HEK293 (cell line): ENCODE results near the gene GNB1.

Source experiments
- CTCF ChIA-PET: fragments of 350-600 bp; formaldehyde crosslinking; extraction: SDS; loops from one replicate; lab custom pipeline; 2021; ENCODE audit warnings: antibody characterized with exemption; lab: Yijun Ruan, JAX
- POLR2A ChIA-PET: fragments of 300-600 bp; formaldehyde crosslinking; extraction: SDS; loops from one replicate; lab custom pipeline; 2020; ENCODE audit warnings: antibody characterized with exemption, inconsistent platforms; lab: Yijun Ruan, JAX
- H3K27ac ChIP-seq: fragments of 200-500 bp; sonication (Bioruptor generic); 2 replicates; pipeline ENCODE4 v1.5.1; 2014; ENCODE audit warnings: low read depth, low read length, control low read depth, inconsistent platforms; ENCODE audit errors: extremely low read depth
- H3K36me3 ChIP-seq, 2 experiments: fragments of 200-500 bp in 1 of 2; sonication (Bioruptor generic) in 1 of 2; 1 replicate in 1 of 2; 2 replicates in 1 of 2; pipeline ENCODE4 v1.5.1; 2014 to 2017; ENCODE audit warnings: inconsistent platforms in 2 of 2, low read length in 2 of 2; ENCODE audit not compliant: control insufficient read depth in 2 of 2, insufficient read depth in 1 of 2
- H3K4me1 ChIP-seq: fragments of 200-500 bp; sonication (Bioruptor generic); 2 replicates; pipeline ENCODE4 v1.5.1; 2014; ENCODE audit warnings: mild to moderate bottlenecking, low read length, inconsistent platforms; ENCODE audit not compliant: control insufficient read depth, insufficient read depth
- H3K4me3 ChIP-seq: 2 replicates; pipeline ENCODE4 v1.5.1; 2011; ENCODE audit warnings: low read depth, mild to moderate bottlenecking, control low read depth, low read length, moderate library complexity
- H3K9me3 ChIP-seq: fragments of 200-500 bp; sonication (Bioruptor generic); 2 replicates; pipeline ENCODE4 v1.5.1; 2014; ENCODE audit warnings: low read depth, low read length, inconsistent platforms; ENCODE audit not compliant: control insufficient read depth, insufficient read depth
- EGR2 ChIP-seq: fragments of 450-650 bp; formaldehyde crosslinking; IDR thresholded peaks from 2 replicates; pipeline ENCODE4 v1.5.1; 2016; ENCODE audit warnings: low read depth, missing biosample characterization, missing genetic modification characterization
- HIC1 ChIP-seq: fragments of 450-650 bp; formaldehyde crosslinking; IDR thresholded peaks from 2 replicates; pipeline ENCODE4 v1.5.1; 2016; ENCODE audit warnings: missing biosample characterization, missing genetic modification characterization
- KLF16 ChIP-seq: fragments of 450-650 bp; formaldehyde crosslinking; IDR thresholded peaks from 2 replicates; pipeline ENCODE4 v1.5.1; 2017; ENCODE audit warnings: missing biosample characterization, missing genetic modification characterization
- KLF8 ChIP-seq: fragments of 450-650 bp; formaldehyde crosslinking; IDR thresholded peaks from 2 replicates; pipeline ENCODE4 v1.5.1; 2016; ENCODE audit warnings: missing biosample characterization, missing genetic modification characterization
- SP2 ChIP-seq: fragments of 450-650 bp; formaldehyde crosslinking; IDR thresholded peaks from 2 replicates; pipeline ENCODE4 v1.5.1; 2016; ENCODE audit warnings: missing biosample characterization, missing genetic modification characterization
- ZBTB1 ChIP-seq: fragments of 450-650 bp; formaldehyde crosslinking; IDR thresholded peaks from 2 replicates; pipeline ENCODE4 v1.5.1; 2016; ENCODE audit warnings: missing biosample characterization, missing genetic modification characterization
- ZBTB49 ChIP-seq: fragments of 450-650 bp; formaldehyde crosslinking; IDR thresholded peaks from 2 replicates; pipeline ENCODE4 v1.5.1; 2016; ENCODE audit warnings: missing biosample characterization, missing genetic modification characterization, low read depth
- ZNF140 ChIP-seq: fragments of 450-650 bp; formaldehyde crosslinking; IDR thresholded peaks from 2 replicates; pipeline ENCODE4 v1.5.1; 2016; ENCODE audit warnings: missing biosample characterization, missing genetic modification characterization
- ZNF404 ChIP-seq: fragments of 450-650 bp; formaldehyde crosslinking; IDR thresholded peaks from 2 replicates; pipeline ENCODE4 v1.5.1; 2017; ENCODE audit warnings: missing biosample characterization, missing genetic modification characterization
- ZNF488 ChIP-seq: fragments of 450-650 bp; formaldehyde crosslinking; IDR thresholded peaks from 2 replicates; pipeline ENCODE4 v1.5.1; 2016; ENCODE audit warnings: missing biosample characterization, missing genetic modification characterization
- ZNF501 ChIP-seq: fragments of 450-650 bp; formaldehyde crosslinking; IDR thresholded peaks from 2 replicates; pipeline ENCODE4 v1.5.1; 2016; ENCODE audit warnings: missing biosample characterization, missing genetic modification characterization
- ZNF548 ChIP-seq: fragments of 450-650 bp; formaldehyde crosslinking; IDR thresholded peaks from 2 replicates; pipeline ENCODE4 v1.5.1; 2016; ENCODE audit warnings: missing biosample characterization, missing genetic modification characterization
- ZNF560 ChIP-seq: fragments of 450-650 bp; formaldehyde crosslinking; IDR thresholded peaks from 2 replicates; pipeline ENCODE4 v1.5.1; 2017; ENCODE audit warnings: missing biosample characterization, missing genetic modification characterization, borderline replicate concordance
- ZNF600 ChIP-seq: fragments of 450-650 bp; formaldehyde crosslinking; IDR thresholded peaks from 2 replicates; pipeline ENCODE4 v1.5.1; 2016; ENCODE audit warnings: missing biosample characterization, missing genetic modification characterization
- ZNF658 ChIP-seq: fragments of 450-650 bp; formaldehyde crosslinking; IDR thresholded peaks from 2 replicates; pipeline ENCODE4; 2016; ENCODE audit warnings: missing biosample characterization, missing genetic modification characterization
- ZNF837 ChIP-seq: fragments of 450-650 bp; formaldehyde crosslinking; IDR thresholded peaks from 2 replicates; pipeline ENCODE4 v1.5.1; 2016; ENCODE audit warnings: missing biosample characterization, missing genetic modification characterization
- ZNF843 ChIP-seq: fragments of 450-650 bp; formaldehyde crosslinking; IDR thresholded peaks from 2 replicates; pipeline ENCODE4 v1.5.1; 2016; ENCODE audit warnings: missing biosample characterization, missing genetic modification characterization
- ZSCAN23 ChIP-seq: fragments of 450-650 bp; formaldehyde crosslinking; IDR thresholded peaks from 2 replicates; pipeline ENCODE4 v1.5.1; 2016; ENCODE audit warnings: missing biosample characterization, missing genetic modification characterization
- TF ChIP-seq, protein P1 (sequence below): fragments of 450-650 bp; formaldehyde crosslinking; IDR thresholded peaks from 2 replicates; pipeline ENCODE4 v1.5.1; 2016; ENCODE audit warnings: missing biosample characterization, missing genetic modification characterization
- TF ChIP-seq, protein P2 (sequence below): fragments of 450-650 bp; formaldehyde crosslinking; IDR thresholded peaks from 2 replicates; pipeline ENCODE4 v1.5.1; 2016; ENCODE audit warnings: missing biosample characterization, missing genetic modification characterization

GNB1 gene

GRCh38 chr1:1883092-1883873 lies 7.6 kb downstream of the GNB1 start (continued):
- no peak for TF ChIP-seq ZNF548
- TF ChIP-seq, all 188 proteins: peak for 22

DNA sequence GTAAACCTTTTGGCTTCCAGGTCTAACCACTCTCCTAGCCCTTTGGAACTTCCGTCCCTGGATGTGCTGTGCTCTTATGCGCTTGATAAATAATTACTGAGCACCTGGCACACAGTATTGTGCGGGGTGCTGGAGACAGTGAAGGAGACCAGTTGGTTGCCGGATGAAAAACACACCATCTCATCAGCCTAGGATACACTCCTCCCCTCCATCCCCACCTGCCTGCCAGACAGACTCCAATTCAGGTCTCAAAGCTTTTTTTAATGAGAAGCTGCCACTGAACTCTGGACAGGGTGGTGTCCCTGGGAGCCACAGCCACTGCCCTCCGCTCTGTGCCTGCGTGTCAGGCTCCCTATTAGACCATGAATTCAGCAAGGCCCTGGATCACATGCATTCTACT lies 9.2 kb downstream of the GNB1 start:
- peaks cover 9% of the 10 kb centered on the region for H3K4me1 ChIP-seq
- CTCF ChIA-PET = interaction anchor here (0.8 to 3.1 kb wide), 3 partner anchors 10 to 54 kb away, joined by 3 to 10 read pairs (median 4); no protein-coding TSS in a partner anchor
- peaks cover 3 to 19% of the 10 kb centered on the region in 2 experiments; a peak in 2 of 3 replicates for H3K36me3 ChIP-seq
- H3K4me3 ChIP-seq = no peak overlapping the region
- TF ChIP-seq HIC1 (tag by site-specific recombination) (no peak), ZNF658 (tag by site-specific recombination) (no peak), ZBTB49 (tag by site-specific recombination) (no peak), ZNF560 (no peak), ZNF600 (no peak)
- H3K9me3 ChIP-seq = no peaks in the 10 kb centered on the region
- no peak overlapping the region for H3K27ac ChIP-seq
- POLR2A ChIA-PET = interaction anchor here (0.7 kb wide), 1 partner anchor 268 kb away, joined by 4 read pairs; no protein-coding TSS in a partner anchor

GRCh38 chr1:1880617-1881312 lies 10.1 kb downstream of the GNB1 start:
- Histone ChIP-seq H3K9me3 (no peaks in the 10 kb centered on the region), H3K4me3 (no peak overlapping the region), H3K27ac (peak overlapping the region; percentile 24), H3K4me1 (peaks cover 9% of the 10 kb centered on the region), H3K36me3 (peaks cover 3 to 29% of the 10 kb centered on the region in 2 experiments; a peak in 2 of 3 replicates)
- CTCF ChIA-PET = interaction anchor here (0.8 to 3.1 kb wide), 3 partner anchors 9 to 53 kb away, joined by 3 to 10 read pairs (median 4); no protein-coding TSS in a partner anchor
- POLR2A ChIA-PET = no interaction called here
- TF ChIP-seq ZBTB1 = no peak
- no peak for TF ChIP-seq ZNF501 (tag by site-specific recombination)
- no peak for TF ChIP-seq KLF16 (tag by site-specific recombination)
- TF ChIP-seq, protein P1, sequence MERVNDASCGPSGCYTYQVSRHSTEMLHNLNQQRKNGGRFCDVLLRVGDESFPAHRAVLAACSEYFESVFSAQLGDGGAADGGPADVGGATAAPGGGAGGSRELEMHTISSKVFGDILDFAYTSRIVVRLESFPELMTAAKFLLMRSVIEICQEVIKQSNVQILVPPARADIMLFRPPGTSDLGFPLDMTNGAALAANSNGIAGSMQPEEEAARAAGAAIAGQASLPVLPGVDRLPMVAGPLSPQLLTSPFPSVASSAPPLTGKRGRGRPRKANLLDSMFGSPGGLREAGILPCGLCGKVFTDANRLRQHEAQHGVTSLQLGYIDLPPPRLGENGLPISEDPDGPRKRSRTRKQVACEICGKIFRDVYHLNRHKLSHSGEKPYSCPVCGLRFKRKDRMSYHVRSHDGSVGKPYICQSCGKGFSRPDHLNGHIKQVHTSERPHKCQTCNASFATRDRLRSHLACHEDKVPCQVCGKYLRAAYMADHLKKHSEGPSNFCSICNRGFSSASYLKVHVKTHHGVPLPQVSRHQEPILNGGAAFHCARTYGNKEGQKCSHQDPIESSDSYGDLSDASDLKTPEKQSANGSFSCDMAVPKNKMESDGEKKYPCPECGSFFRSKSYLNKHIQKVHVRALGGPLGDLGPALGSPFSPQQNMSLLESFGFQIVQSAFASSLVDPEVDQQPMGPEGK (tag by site-specific recombination) = no peak
- TF ChIP-seq ZNF404 = no peak
- no peak for TF ChIP-seq KLF8
- no peak for TF ChIP-seq ZSCAN23 (tag by site-specific recombination)
- no peak for TF ChIP-seq ZNF488 (tag by site-specific recombination)
- TF ChIP-seq ZNF837 (tag by site-specific recombination) = no peak
- TF ChIP-seq, protein P2, sequence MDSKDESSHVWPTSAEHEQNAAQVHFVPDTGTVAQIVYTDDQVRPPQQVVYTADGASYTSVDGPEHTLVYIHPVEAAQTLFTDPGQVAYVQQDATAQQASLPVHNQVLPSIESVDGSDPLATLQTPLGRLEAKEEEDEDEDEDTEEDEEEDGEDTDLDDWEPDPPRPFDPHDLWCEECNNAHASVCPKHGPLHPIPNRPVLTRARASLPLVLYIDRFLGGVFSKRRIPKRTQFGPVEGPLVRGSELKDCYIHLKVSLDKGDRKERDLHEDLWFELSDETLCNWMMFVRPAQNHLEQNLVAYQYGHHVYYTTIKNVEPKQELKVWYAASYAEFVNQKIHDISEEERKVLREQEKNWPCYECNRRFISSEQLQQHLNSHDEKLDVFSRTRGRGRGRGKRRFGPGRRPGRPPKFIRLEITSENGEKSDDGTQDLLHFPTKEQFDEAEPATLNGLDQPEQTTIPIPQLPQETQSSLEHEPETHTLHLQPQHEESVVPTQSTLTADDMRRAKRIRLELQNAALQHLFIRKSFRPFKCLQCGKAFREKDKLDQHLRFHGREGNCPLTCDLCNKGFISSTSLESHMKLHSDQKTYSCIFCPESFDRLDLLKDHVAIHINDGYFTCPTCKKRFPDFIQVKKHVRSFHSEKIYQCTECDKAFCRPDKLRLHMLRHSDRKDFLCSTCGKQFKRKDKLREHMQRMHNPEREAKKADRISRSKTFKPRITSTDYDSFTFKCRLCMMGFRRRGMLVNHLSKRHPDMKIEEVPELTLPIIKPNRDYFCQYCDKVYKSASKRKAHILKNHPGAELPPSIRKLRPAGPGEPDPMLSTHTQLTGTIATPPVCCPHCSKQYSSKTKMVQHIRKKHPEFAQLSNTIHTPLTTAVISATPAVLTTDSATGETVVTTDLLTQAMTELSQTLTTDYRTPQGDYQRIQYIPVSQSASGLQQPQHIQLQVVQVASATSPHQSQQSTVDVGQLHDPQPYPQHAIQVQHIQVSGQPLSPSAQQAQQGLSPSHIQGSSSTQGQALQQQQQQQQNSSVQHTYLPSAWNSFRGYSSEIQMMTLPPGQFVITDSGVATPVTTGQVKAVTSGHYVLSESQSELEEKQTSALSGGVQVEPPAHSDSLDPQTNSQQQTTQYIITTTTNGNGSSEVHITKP (tag by site-specific recombination) = no peak
- TF ChIP-seq ZNF140 (tag by site-specific recombination) = no peak
- no peak for TF ChIP-seq SP2 (tag by site-specific recombination)
- TF ChIP-seq EGR2 (tag by site-specific recombination) = 0 out of 2 replicates have a peak, but pooled peaks have one; percentile 22
- TF ChIP-seq ZNF600 = peak; percentile 48
- no peak for TF ChIP-seq ZNF843
- TF ChIP-seq, all 188 proteins: peak for 2
